HG03095 (cell line): ENCODE measurements around the gene TMEM190.
A peak's percentile ranks its signal among the peaks of the same experiment; 100 is the strongest.

Experiments
- ATAC-seq: cut with Tn5 transposase; IDR thresholded peaks from one replicate; pipeline ENCODE4 v1.9.1; 2021; ENCODE audit warnings: moderate library complexity; ENCODE audit not compliant: unreplicated experiment

The TMEM190 gene

DNA sequence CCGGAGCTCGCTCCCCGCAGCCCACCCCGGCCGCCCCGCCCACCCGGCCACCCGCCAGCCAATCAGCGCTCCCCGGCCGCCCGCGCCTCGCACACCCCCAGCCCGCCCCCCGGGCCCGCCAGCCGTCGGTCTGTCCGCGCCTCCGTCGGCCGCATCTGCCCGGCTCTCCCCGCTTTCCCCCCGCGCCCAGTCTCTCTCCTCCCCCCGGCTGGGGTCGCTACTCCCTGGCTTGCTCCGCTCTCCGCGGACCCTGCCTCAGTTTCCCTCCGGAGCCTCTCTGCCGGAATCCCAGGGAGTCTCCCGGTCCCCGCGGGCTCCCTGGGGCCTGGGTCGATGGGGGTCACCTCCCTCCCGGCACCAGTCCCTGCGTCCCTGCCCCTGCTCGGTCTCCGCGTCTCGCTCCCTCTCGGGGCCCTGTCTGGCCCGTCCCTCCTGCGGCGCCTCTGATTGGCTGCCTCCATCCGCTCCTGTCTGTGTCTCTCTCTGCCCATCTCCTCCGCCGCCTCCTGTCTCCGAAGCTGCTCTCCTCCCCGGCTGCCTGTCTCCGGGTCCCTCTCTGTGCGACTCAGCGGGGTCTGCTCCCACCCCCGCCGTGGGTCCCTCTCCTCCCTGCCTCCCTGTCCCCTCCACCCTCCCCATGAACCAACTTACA, 6.8 kb upstream of the TMEM190 start:
- ATAC-seq: no peak

DNA sequence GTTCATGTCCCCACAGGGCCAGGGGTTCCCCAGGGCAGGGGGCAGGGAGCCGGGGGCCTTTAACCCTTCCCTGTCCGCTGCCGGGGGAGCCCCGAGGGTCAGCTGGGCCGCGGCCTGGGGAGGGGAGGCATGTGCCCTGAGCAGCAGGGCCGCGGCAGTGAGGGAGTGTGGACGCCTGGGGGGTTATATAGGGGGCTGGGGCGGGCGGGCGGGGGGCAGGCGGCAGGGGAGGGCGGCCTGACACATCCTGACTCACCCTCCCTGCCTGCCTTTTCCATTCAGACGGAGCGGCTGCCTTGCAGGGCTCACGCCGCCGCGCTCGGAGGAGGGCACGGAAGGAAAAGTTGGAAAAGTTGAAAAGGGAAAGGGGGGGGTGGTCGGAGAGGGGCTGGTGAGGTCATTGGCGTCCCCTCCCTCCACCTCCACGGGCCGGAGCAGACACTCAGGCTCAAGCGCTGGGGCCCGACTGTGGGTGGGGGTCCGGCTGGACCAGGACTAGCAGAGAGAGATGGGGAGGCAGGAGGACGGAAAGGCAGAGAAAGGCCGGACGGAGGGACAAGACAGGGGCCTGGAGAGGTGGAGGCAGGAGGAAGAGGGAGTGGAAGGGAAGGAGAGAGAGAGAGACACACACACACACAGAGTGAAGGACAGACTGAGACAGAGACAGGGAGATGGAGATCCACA, 6.2 kb upstream of the TMEM190 start, which contains the start of gene IL11:
Gene IL11, minus strand, starts transcription at position 159 of the 684 bp plus-strand sequence. Its CDS starts 153 bp downstream, at position 6.
- ATAC-seq: no peak

- no peak for ATAC-seq
These were observed 4.1 kb upstream of the TMEM190 start for GRCh38 chr19:55372316-55373081.

GRCh38 chr19:55373306-55373992, 3.2 kb upstream of the TMEM190 start:
- ATAC-seq: no peak

DNA sequence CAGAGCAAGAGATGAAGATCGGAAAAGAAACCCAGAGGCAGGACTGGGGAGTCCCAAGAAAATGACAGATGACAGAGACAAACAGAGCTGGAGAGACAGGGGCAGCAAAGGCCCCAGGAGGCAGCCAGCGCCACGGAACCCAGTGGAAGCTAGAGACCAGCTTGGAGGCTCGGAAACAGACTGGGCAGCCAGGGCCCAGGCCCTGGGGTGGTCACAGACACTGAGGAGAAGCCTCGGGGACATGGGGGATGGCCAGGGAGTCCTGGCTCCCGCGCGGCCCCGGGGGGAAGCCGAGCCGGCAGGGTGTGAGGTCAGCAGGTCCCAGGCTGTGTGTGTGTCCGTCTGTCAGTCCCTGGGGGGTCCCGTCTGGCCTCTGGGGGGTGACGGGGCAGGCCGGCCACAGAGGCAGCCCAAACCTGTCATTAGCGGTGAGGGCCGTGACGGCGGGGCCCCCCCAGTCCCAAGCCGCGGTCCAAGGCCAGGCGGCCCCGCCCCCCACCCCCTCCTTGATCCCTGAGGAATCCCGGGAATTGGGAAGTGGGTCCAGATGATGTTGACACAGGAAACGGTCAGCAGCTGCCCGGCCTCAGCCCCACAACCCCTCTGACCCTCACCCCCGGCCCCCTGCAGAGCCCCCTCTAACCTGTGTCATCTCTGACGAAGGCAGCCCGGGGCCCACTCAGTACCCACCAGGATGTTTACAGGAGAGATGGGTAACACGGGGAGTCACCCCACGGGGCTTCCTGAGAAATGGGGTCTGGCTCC, 2.5 kb upstream of the TMEM190 start:
- no peak for ATAC-seq

DNA sequence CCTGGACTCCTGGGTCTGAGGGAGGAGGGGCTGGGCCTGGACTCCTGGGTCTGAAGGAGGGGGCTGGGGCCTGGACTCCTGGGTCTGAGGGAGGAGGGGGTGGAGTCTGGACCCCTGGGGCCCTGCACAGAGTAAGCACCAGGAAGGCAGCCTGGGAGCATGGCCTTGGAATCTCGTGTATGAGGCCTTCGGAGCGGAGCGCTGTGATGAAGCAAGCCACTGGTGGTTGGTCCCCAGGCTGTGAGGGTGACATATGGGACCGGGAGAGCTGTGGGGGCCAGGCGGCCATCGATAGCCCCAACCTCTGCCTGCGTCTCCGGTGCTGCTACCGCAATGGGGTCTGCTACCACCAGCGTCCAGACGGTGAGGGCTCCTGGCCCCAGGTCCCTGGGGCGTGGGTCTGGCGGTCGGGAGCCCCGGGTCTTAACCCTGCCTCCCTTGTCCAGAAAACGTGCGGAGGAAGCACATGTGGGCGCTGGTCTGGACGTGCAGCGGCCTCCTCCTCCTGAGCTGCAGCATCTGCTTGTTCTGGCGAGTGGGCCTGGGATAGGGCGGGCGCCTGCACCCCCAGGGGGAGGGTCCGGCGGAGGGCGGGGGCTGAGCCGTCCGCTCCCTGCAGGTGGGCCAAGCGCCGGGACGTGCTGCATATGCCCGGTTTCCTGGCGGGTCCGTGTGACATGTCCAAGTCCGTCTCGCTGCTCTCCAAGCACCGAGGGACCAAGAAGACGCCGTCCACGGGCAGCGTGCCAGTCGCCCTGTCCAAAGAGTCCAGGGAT, 918 bp downstream of the TMEM190 start:
- no peak for ATAC-seq

GRCh38 chr19:55379174-55379573, 2.5 kb downstream of the TMEM190 start:
- no peak for ATAC-seq

GRCh38 chr19:55382013-55382412, 5.4 kb downstream of the TMEM190 start:
- ATAC-seq: no peak

DNA sequence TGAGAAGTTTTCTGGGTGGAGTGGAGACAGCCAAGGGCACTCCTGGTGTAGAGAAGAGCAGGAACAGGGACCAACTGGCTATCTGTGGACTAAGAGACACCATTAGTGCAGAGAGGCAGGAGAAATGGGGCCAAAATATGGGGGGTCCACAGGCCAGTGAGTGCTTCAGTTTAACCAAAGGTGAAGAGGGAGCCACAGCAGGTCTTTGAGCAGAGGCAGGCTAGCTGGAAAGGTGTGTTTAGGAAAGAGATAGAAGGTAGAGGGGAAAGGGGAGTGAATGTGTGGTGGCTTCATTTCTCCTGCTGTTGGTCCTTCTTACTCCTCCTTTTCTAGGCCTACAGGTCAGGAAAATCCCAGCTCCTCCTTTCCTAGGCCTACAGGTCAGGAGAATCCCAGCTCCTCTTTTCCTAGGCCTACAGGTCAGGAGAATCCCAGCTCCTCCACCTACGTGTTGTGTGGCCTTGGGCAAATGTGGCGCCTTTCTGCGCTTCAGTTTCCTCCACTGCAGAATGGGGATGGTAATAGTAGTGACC, 6.0 kb downstream of the TMEM190 start:
- no peak for ATAC-seq

GRCh38 chr19:55383279-55384130, 6.9 kb downstream of the TMEM190 start:
- no peak for ATAC-seq

DNA sequence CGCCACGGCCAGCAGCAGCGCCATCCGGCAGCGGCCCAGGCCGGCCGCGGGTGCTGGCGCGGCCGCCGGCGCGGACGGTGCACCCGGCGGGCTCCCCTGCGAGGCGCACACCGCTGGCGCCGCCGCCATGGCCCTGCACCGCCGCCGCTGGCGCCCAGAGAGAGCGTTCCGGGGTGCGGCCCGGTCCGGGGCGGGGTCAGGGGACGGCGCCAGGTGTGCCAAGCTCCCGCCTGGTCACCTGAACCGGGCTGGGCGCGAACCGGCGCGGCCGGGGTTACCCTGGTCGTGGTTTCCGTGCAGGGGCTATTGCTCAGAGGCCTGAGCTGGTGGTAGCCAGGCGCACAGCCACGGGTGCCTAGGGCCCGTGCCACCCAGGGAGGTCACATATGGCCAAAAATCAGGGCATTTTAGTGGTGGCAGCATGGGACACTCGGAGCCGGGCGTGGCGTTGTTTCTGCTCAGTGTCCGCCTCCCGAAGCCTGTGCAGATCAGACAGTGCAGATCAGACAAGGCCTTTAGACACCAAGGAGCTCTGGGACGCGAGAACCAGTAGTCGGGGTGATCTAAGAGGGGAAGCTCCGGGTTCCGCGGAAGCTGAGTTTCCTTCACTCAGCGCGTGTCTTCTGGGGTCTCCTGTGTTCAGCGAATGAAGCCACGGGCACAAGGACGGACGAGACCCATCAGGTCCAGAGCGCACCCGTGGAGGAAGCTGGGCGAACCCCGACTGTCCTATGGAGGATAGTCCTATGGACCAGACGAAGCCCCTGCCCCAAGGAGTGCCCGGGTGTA, 7.7 kb downstream of the TMEM190 start, which contains the start of gene TMEM238:
Gene TMEM238, minus strand, starts transcription at position 162 of the 789 bp plus-strand sequence. Its CDS starts 33 bp downstream, at position 129.
- ATAC-seq: no peak

- peak; percentile 39 for ATAC-seq
These were observed 8.5 kb downstream of the TMEM190 start for GRCh38 chr19:55384920-55385723.

DNA sequence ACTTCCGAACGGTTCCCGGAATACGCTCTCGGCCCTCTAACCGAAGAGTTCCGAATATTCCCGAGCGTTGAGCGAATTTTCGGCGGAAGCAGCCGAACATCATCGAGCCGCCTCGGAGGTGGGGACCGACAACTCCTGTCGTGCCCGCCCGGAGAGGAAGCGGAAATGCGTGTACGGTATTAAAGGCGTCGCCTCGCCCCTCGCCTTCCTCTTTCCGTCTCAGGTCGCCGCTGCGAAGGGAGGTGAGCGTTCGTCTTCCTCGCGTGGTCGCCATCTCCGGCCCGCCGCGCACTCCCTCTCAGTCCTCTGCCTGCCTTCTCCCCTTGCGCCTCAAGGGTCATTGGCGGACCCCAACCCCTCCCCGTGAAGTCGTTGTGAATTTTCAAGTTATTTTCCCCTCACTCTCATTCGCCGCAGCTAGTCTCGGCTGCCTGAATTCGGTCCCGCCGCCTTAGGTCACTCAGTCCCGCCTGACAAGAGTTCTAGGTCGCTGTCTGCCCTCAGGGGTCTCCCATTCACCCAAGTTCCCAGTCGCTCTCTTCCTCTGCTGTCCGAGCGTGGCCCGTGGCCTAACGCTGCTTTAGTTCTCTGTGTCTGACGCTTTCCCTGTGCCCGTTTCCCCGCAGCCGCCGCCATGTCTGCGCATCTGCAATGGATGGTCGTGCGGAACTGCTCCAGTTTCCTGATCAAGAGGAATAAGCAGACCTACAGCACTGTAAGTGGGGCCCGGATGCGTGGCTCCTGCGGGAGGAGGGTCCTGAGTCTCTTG, 9.3 kb downstream of the TMEM190 start, which contains the start of gene RPL28:
Gene RPL28, plus strand, starts transcription at position 209 of the 769 bp plus-strand sequence. Its CDS starts 426 bp downstream, at position 635.
- peak; percentile 53 for ATAC-seq

- ATAC-seq: no peak
These were observed 9.9 kb downstream of the TMEM190 start for GRCh38 chr19:55386493-55386971.

DNA sequence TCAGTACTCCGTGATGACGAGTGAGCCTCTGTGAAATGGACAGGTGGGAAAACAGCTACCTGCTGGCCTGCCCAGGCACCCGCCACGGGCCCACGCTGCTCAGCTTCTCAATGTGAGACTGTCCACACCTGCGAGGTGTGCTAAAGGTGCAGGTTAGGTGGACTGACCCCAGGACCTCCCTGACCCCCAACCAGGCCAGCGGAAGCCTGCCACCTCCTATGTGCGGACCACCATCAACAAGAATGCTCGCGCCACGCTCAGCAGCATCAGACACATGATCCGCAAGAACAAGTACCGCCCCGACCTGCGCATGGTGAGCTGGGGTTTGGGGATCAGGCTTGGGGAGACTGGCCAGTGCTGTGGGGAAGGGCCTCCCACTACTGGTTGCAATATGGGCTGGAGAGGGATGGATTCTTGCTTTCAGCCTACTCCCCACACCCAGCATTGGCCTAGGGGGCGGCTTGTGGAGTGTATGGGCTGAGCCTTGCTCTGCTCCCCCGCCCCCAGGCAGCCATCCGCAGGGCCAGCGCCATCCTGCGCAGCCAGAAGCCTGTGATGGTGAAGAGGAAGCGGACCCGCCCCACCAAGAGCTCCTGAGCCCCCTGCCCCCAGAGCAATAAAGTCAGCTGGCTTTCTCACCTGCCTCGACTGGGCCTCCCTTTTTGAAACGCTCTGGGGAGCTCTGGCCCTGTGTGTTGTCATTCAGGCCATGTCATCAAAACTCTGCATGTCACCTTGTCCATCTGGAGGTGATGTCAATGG, 11.3 kb downstream of the TMEM190 start:
- ATAC-seq: no peak
